ENCODE data around the gene SLC35A2.
A peak's percentile ranks its signal among the peaks of the same experiment; 100 is the strongest.

The SLC35A2 gene

DNA sequence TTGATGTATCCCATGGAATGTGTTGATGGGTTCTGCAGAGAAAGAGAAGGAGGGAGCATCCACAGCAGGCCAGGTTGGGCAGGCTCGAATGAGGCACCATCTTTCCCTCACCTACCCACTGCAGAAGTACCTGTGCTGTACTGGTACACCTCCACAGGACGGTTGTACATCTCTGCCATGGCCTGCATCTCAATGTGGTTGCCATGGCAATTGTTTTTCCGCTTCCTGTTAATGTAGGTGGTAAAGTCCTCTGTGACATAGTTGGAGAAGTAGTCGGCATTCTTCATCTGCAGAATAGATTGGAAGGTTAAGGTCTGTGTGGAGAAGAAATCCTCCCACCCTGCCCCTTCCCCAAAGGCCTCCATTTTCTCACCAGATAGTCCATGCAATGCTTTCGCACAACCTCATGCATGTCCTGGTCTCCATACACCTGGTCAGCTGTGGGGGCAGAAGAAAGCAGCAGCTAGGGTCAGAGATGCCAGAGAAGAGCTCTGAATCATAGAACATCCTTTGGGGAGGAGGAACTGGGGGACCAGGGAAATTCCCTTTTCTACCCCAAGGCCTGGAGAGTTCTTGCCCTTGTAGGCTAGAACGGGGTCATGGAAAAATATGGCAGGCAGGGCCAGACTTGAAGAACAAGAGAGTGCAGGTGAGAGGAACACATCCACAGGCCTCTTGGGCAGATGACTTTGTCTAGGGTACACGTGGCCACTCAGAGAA, 23.3 kb upstream of the SLC35A2 start:
- TF ChIP-seq, protein P1, sequence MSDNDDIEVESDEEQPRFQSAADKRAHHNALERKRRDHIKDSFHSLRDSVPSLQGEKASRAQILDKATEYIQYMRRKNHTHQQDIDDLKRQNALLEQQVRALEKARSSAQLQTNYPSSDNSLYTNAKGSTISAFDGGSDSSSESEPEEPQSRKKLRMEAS (IDR thresholded peaks at IDR 0.05; ENCODE audit: low read depth, low read length) = no peak
- TF ChIP-seq, protein P2, sequence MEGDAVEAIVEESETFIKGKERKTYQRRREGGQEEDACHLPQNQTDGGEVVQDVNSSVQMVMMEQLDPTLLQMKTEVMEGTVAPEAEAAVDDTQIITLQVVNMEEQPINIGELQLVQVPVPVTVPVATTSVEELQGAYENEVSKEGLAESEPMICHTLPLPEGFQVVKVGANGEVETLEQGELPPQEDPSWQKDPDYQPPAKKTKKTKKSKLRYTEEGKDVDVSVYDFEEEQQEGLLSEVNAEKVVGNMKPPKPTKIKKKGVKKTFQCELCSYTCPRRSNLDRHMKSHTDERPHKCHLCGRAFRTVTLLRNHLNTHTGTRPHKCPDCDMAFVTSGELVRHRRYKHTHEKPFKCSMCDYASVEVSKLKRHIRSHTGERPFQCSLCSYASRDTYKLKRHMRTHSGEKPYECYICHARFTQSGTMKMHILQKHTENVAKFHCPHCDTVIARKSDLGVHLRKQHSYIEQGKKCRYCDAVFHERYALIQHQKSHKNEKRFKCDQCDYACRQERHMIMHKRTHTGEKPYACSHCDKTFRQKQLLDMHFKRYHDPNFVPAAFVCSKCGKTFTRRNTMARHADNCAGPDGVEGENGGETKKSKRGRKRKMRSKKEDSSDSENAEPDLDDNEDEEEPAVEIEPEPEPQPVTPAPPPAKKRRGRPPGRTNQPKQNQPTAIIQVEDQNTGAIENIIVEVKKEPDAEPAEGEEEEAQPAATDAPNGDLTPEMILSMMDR (IDR thresholded peaks at IDR 0.05; ENCODE audit: low read depth, low read length) = no peak
- TF ChIP-seq POLR2A (IDR thresholded peaks at IDR 0.05; ENCODE audit: extremely low read depth, insufficient read length) (no peak), MYC (IDR thresholded peaks at IDR 0.05; ENCODE audit: low read depth, low read length) (no peak)
- no peak overlapping the region for H3K4me3 ChIP-seq (ENCODE audit: low read depth, low read length)
- no peak for DNase-seq (ENCODE audit: low read depth)

DNA sequence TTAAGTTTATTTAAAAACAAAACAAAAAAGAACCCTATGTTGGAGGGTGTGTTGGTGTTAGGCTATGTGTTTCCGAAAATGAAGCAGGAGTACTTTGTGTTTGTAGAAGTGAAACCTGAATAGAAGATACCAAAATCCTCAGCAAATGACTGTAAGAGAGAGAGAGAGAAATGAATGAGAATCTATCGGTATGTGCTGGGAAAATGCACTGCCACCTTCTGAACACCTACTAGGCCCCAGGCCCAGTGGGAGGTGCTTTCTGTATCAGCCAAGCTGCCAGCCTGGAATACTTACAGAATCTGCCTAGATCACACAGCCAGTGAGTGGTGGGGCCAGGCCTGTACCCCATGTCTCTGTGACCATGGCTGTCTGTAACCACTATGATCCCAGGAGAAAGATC, 22.3 kb upstream of the SLC35A2 start:
- TF ChIP-seq, protein P1 (IDR thresholded peaks at IDR 0.05; ENCODE audit: low read depth, low read length) = no peak
- TF ChIP-seq POLR2A (IDR thresholded peaks at IDR 0.05; ENCODE audit: extremely low read depth, insufficient read length) (no peak), MYC (IDR thresholded peaks at IDR 0.05; ENCODE audit: low read depth, low read length) (no peak)
- TF ChIP-seq, protein P2 (IDR thresholded peaks at IDR 0.05; ENCODE audit: low read depth, low read length) = no peak
- no peak overlapping the region for H3K4me3 ChIP-seq (ENCODE audit: low read depth, low read length)
- DNase-seq (ENCODE audit: low read depth) = no peak

DNA sequence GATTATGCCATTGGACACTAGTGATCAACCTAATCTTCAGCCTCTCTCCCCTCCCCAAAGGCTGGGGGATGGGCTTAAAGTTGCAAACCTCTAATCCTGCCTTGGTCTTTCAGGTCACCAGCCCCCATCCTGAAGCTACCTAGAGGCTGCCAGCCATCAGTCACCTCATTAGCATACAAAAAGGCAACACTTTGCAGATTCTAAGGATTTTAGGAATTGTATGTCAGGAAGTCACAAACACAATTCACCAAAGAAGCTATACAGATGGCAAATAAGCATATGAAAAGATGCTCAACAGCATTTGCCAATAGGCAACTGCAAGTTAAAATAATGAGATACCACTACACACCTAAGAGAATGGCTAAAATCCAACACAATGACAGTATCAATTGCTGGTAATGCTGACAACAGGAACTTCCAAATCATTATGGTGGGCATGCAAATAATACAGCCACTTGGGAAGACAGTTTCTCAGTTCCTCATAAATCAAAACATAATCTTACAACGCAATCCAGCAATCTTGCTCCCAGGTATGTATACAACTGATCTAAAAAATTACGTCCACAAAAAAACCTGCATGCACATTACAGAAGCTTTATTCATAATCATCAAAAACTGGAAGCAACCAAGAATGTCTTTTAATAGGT, 16.4 kb upstream of the SLC35A2 start:
- TF ChIP-seq POLR2A (IDR thresholded peaks at IDR 0.05; ENCODE audit: extremely low read depth, insufficient read length) = no peak
- TF ChIP-seq, protein P1 (IDR thresholded peaks at IDR 0.05; ENCODE audit: low read depth, low read length) = no peak
- TF ChIP-seq, protein P2 (IDR thresholded peaks at IDR 0.05; ENCODE audit: low read depth, low read length) = no peak
- TF ChIP-seq MYC (IDR thresholded peaks at IDR 0.05; ENCODE audit: low read depth, low read length) = no peak
- no peak overlapping the region for H3K4me3 ChIP-seq (ENCODE audit: low read depth, low read length)
- DNase-seq (ENCODE audit: low read depth) = no peak

DNA sequence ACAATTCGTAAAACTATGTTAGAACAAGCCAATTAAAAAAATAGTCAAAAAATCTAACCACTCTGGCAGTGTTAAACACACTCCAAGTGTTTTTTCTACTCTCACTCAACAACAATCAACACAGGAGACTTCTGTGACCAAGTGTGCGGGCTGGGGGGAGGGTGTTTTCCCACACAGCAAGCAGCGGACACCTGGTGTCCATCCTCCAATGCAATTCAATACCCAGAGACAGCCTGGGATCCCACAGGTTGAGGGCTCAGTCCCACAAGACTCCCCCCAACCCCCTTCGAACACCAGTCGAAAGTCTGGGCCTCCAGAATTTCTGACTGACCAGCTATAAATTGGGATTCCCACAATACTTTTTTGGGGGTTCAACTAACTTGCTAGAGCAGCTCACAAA, 15.7 kb upstream of the SLC35A2 start:
- H3K4me3 ChIP-seq (ENCODE audit: low read depth, low read length) = no peak overlapping the region
- no peak for DNase-seq (ENCODE audit: low read depth)
- TF ChIP-seq MYC (IDR thresholded peaks at IDR 0.05; ENCODE audit: low read depth, low read length) (no peak), POLR2A (IDR thresholded peaks at IDR 0.05; ENCODE audit: extremely low read depth, insufficient read length) (no peak)
- TF ChIP-seq, protein P1 (IDR thresholded peaks at IDR 0.05; ENCODE audit: low read depth, low read length) = no peak
- TF ChIP-seq, protein P2 (IDR thresholded peaks at IDR 0.05; ENCODE audit: low read depth, low read length) = no peak

DNA sequence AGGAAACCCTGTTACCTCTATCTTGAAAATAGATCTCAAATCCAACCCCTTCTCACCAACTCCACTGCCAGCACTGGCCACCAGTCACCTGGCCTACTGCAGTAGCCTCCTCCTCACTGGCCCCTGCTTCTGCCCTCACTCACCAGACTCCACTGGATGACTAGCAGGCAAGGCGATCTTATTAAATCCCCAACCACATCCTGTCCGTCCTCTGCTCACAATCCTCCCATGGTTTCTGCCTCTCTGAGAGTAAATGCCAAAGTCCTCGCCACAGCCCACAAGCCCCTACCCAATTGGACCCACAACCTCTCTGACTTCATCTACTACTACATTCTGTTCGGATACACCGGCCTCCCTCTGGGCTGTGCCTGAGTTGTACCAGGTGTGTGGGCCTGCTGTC, 12.8 kb upstream of the SLC35A2 start:
- TF ChIP-seq, protein P1 (IDR thresholded peaks at IDR 0.05; ENCODE audit: low read depth, low read length) = no peak
- TF ChIP-seq POLR2A (IDR thresholded peaks at IDR 0.05; ENCODE audit: extremely low read depth, insufficient read length) = no peak
- TF ChIP-seq, protein P2 (IDR thresholded peaks at IDR 0.05; ENCODE audit: low read depth, low read length) = no peak
- TF ChIP-seq MYC (IDR thresholded peaks at IDR 0.05; ENCODE audit: low read depth, low read length) = no peak
- H3K4me3 ChIP-seq (ENCODE audit: low read depth, low read length) = no peak overlapping the region
- peak; percentile 37 for DNase-seq (ENCODE audit: low read depth)

Measured in NB4 (cell line).